ENCODE measurements around the gene KRTAP4-3.
"Not testable (repeated sequence)": the region's sequence is repeated elsewhere in the genome, so short reads cannot be mapped to it uniquely, and the experiment has no call there.

The KRTAP4-3 gene

DNA sequence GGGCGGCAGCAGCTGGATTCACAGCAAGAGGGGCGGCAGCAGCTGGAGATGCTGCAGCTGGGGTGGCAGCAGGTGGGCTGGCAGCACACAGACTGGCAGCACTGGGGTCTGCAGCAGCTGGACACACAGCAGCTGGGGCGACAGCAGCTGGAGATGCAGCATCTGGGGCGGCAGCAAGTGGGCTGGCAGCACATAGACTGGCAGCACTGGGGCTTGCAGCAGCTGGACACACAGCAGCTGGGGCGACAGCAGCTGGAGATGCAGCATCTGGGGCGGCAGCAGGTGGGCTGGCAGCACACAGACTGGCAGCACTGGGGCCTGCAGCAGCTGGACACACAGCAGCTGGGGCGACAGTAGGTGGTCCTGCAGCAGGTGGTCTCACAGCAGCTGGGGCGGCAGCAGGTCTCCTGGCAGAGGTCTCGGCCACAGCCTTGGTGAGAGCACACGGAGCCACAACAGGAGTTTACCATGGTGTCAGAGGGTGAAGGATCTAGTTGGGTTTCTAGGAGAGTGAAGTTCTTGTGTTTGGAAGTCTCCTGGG, 50.1 kb downstream of the KRTAP4-3 start, which contains the start of gene KRTAP4-11:
KRTAP4-11 (minus strand) TSS at position 528 of the 541 bp plus-strand sequence; CDS start at position 470, 58 bp downstream.
- DNase-seq (ENCODE audit: low spot score) = not testable (repeated sequence)
